T-cell (primary cell): Measurements from ENCODE around the gene CNP. TPM values are rescaled to one million over a fixed set of nuclear protein-coding genes. Genes with fewer than 3 reads are reported as not detected.
"Not testable (repeated sequence)": the region's sequence is repeated elsewhere in the genome, so short reads cannot be mapped to it uniquely, and the experiment has no call there.

ENCODE experiments used
- ATAC-seq, 4 experiments: fragments of 200-7000 bp in 3 of 4; fragments of 150-1000 bp in 1 of 4; cut with Tn5 transposase; replicated peaks in 1 of 4; 1 replicate in 3 of 4; 2 replicates in 1 of 4; pipeline ENCODE4 v1.10.0; 2021; ENCODE audit warnings: moderate library complexity in 3 of 4, mild to moderate bottlenecking in 2 of 4, moderate number of reproducible peaks in 1 of 4
- CTCF ChIA-PET, 2 donors: fragments of 300-600 bp; sonication (Branson Sonifier 250); formaldehyde crosslinking; loops; one replicate each; lab custom pipeline; 2022; ENCODE audit warnings: antibody characterized with exemption in 2 of 2; lab: Charles Lee
- POLR2A ChIA-PET, 2 donors: fragments of 300-600 bp; sonication (Branson Sonifier 250); formaldehyde crosslinking; loops; one replicate each; lab custom pipeline; 2022; ENCODE audit warnings: antibody characterized with exemption in 2 of 2; lab: Charles Lee
- DNase-seq, 35 experiments: peaks; one replicate each; pipeline versions ENCODE4 v3.0.0 to v3.0.0-alpha.2; 2013 to 2023
- H3K27ac ChIP-seq: one replicate; pipeline ENCODE4 v1.5.1; 2013; ENCODE audit warnings: low read length
- H3K27me3 ChIP-seq, 2 experiments: replicated peaks in 1 of 2; 1 replicate in 1 of 2; 2 replicates in 1 of 2; pipeline versions ENCODE4 v1.6.1 to v1.7.0; 2013; ENCODE audit warnings: low read length in 1 of 2, mixed read lengths in 1 of 2; ENCODE audit not compliant: control insufficient read depth in 2 of 2, insufficient read depth in 2 of 2; ENCODE audit errors: extremely low read depth in 1 of 2
- H3K36me3 ChIP-seq, 2 donors: 1 replicate in 1 of 2; 2 replicates in 1 of 2; pipeline versions ENCODE4 v1.6.1 to v1.7.0; 2013; ENCODE audit warnings: low read length in 1 of 2; ENCODE audit not compliant: control insufficient read depth in 2 of 2, insufficient read depth in 1 of 2; ENCODE audit errors: extremely low read depth in 1 of 2
- H3K4me1 ChIP-seq, 2 experiments: 1 replicate in 1 of 2; 2 replicates in 1 of 2; pipeline versions ENCODE4 v1.6.1 to v1.7.0; 2013; ENCODE audit warnings: low read length in 2 of 2, mixed read lengths in 1 of 2; ENCODE audit not compliant: insufficient read depth in 2 of 2, control insufficient read depth in 1 of 2; ENCODE audit errors: extremely low read depth in 1 of 2
- H3K4me3 ChIP-seq, 2 donors: 1 replicate in 1 of 2; 2 replicates in 1 of 2; pipeline versions ENCODE4 v1.5.1 to v1.7.0; 2013; ENCODE audit warnings: mild to moderate bottlenecking in 2 of 2, low read length in 1 of 2, moderate library complexity in 1 of 2; ENCODE audit not compliant: control insufficient read depth in 1 of 2; ENCODE audit errors: extremely low read depth in 1 of 2
- H3K9me3 ChIP-seq: 2 replicates; pipeline ENCODE4 v1.7.0; 2013
- H3K27ac Mint-ChIP-seq, 2 donors: one replicate each; pipeline ENCODE4 v1.8.0; 2020 to 2021; ENCODE audit warnings: mild to moderate bottlenecking in 2 of 2, mixed read lengths in 2 of 2
- H3K27me3 Mint-ChIP-seq, 2 donors: one replicate each; pipeline ENCODE4 v1.8.0; 2021 to 2022; ENCODE audit warnings: mixed read lengths in 2 of 2
- H3K36me3 Mint-ChIP-seq: one replicate; pipeline ENCODE4 v1.8.0; 2021; ENCODE audit warnings: mixed read lengths
- H3K4me1 Mint-ChIP-seq, 3 donors: one replicate each; pipeline ENCODE4 v1.8.0; 2020 to 2022; ENCODE audit warnings: mixed read lengths in 3 of 3, mild to moderate bottlenecking in 1 of 3
- H3K4me3 Mint-ChIP-seq, 3 donors: one replicate each; pipeline ENCODE4 v1.8.0; 2020 to 2022; ENCODE audit warnings: mild to moderate bottlenecking in 3 of 3, mixed read lengths in 3 of 3, moderate library complexity in 3 of 3
- H3K9me3 Mint-ChIP-seq, 3 donors: one replicate each; pipeline ENCODE4 v1.8.0; 2020 to 2022; ENCODE audit warnings: mixed read lengths in 3 of 3
- WGBS: methylation state at CpG from one replicate; pipeline ENCODE4 v1.1.5; 2013; ENCODE audit warnings: missing lambda C conversion rate; ENCODE audit not compliant: insufficient coverage; 5-methylcytosine and 5-hydroxymethylcytosine counted together
- total RNA-seq, 35 experiments: library from RNA in 6 of 35; stranded (reverse) in 6 of 35; fragments of 120-200 nt in 1 of 35; gene quantifications; one replicate each; pipeline versions ENCODE4 v1.2.1 to v1.2.4 and lab custom pipeline; 2013 to 2026

Gene CNP
- total RNA-seq, 5 donors from 2014 or later (not counting 1 experiment from before 2014, with no cell fraction given): 24.4 to 36.2 (median 34.3) TPM

- H3K4me1 Mint-ChIP-seq: peaks cover 62 to 68% (median 67%) of the 10 kb centered on the region in 3 donors
- no peak overlapping the region for H3K27ac ChIP-seq
- ChIA-PET POLR2A (interaction anchor here in 1 of 2 donors (0.6 kb wide), 1 partner anchor 97 kb away, joined by 3 read pairs; no protein-coding TSS in a partner anchor), CTCF (no interaction called here)
- peaks cover 10% of the 10 kb centered on the region for H3K36me3 Mint-ChIP-seq
- H3K4me3 ChIP-seq: no peak overlapping the region
- peaks cover 4 to 7% of the 10 kb centered on the region in 2 donors for H3K36me3 ChIP-seq
- no peaks in the 10 kb centered on the region for H3K27me3 ChIP-seq
- ATAC-seq (no peak), DNase-seq (no peak)
- H3K9me3 ChIP-seq: no peaks in the 10 kb centered on the region
- WGBS: no CpG with 5 or more reads among the region's 3 CpGs
- H3K27ac Mint-ChIP-seq: no peak overlapping the region
- H3K4me3 Mint-ChIP-seq: no peak overlapping the region
- peaks cover 11 to 43% of the 10 kb centered on the region in 2 experiments for H3K4me1 ChIP-seq
- H3K27me3 Mint-ChIP-seq: no peaks in the 10 kb centered on the region
- H3K9me3 Mint-ChIP-seq: no peaks in the 10 kb centered on the region
These were observed 44.4 kb downstream of the CNP start for GRCh38 chr17:42010898-42011516.

GRCh38 chr17:42012363-42012762 lies 45.8 kb downstream of the CNP start:
- WGBS: no CpG with 5 or more reads among the region's 4 CpGs
- H3K4me1 Mint-ChIP-seq: peaks cover 68 to 76% (median 71%) of the 10 kb centered on the region in 3 donors
- H3K27ac ChIP-seq, H3K27ac Mint-ChIP-seq, H3K27me3 Mint-ChIP-seq, DNase-seq, H3K9me3 ChIP-seq, H3K27me3 ChIP-seq, H3K4me3 ChIP-seq, H3K36me3 Mint-ChIP-seq, H3K36me3 ChIP-seq, CTCF ChIA-PET, H3K4me3 Mint-ChIP-seq, H3K9me3 Mint-ChIP-seq, POLR2A ChIA-PET, ATAC-seq: not testable (repeated sequence)
- peaks cover 20 to 50% of the 10 kb centered on the region in 2 experiments for H3K4me1 ChIP-seq

GRCh38 chr17:42013740-42014139 lies 47.1 kb downstream of the CNP start:
- ATAC-seq, H3K9me3 ChIP-seq, H3K27ac Mint-ChIP-seq, H3K9me3 Mint-ChIP-seq, H3K4me3 Mint-ChIP-seq, H3K36me3 ChIP-seq, H3K4me3 ChIP-seq, H3K27me3 Mint-ChIP-seq, DNase-seq, H3K27ac ChIP-seq, CTCF ChIA-PET, H3K27me3 ChIP-seq, H3K36me3 Mint-ChIP-seq, POLR2A ChIA-PET: not testable (repeated sequence)
- H3K4me1 ChIP-seq: peaks cover 24 to 60% of the 10 kb centered on the region in 2 experiments
- H3K4me1 Mint-ChIP-seq: peaks cover 79 to 87% (median 80%) of the 10 kb centered on the region in 3 donors
- 99% methylated on average over 8 of the region's 12 CpGs for WGBS

- Histone ChIP-seq H3K4me1 (peaks cover 34 to 66% of the 10 kb centered on the region in 2 experiments), H3K4me3 (peak overlapping the region; percentile 66 to 81), H3K9me3 (no peaks in the 10 kb centered on the region), H3K36me3 (peaks cover 4 to 6% of the 10 kb centered on the region in 2 donors), H3K27me3 (no peaks in the 10 kb centered on the region), H3K27ac (peak overlapping the region; percentile 93)
- Mint-ChIP-seq H3K9me3 (no peaks in the 10 kb centered on the region), H3K36me3 (no peaks in the 10 kb centered on the region), H3K27me3 (no peaks in the 10 kb centered on the region), H3K27ac (peak overlapping the region; percentile 93 to 99), H3K4me3 (peak overlapping the region; percentile 93 to 100 (median 99)), H3K4me1 (peaks cover 75 to 85% (median 79%) of the 10 kb centered on the region in 3 donors)
- ATAC-seq: no peak
- 0% methylated on average over 8 of the region's 12 CpGs for WGBS
- peak in 4 of 35 experiments; percentile 9 to 35 (median 16) for DNase-seq
- POLR2A ChIA-PET: interaction anchor here (0.6 to 0.9 kb wide), 4 partner anchors 9 to 99 kb away, joined by 3 read pairs; no protein-coding TSS in a partner anchor
- CTCF ChIA-PET: interaction anchor here in 1 of 2 donors (1.0 to 1.7 kb wide), 2 partner anchors 12 to 90 kb away, joined by 3 to 4 read pairs; no protein-coding TSS in a partner anchor
These were observed 49.8 kb downstream of the CNP start for GRCh38 chr17:42016411-42016831.

- peak; percentile 87 to 90 (median 90) for ATAC-seq
- peak within 1 kb of the TSS; percentile 66 to 81 for H3K4me3 ChIP-seq
- 1% methylated on average over 55 of the region's 70 CpGs for WGBS
- H3K9me3 ChIP-seq: no peaks in the 10 kb centered on the region
- peaks cover 35 to 66% of the 10 kb centered on the region in 2 experiments for H3K4me1 ChIP-seq
- ChIA-PET CTCF (interaction anchor here in 1 of 2 donors (0.7 to 1.9 kb wide), 10 partner anchors 10 to 1466 kb away, joined by 3 to 11 read pairs (median 4); partner anchors contain the start of genes DHX58 and DHX8), POLR2A (interaction anchor here (0.6 to 1.2 kb wide), 5 partner anchors 26 to 97 kb away, joined by 3 to 15 read pairs (median 4); partner anchors contain the start of genes CNP (in 1 of the 2) and ODAD4 (in 1 of the 2))
- Mint-ChIP-seq H3K27me3 (no peaks in the 10 kb centered on the region), H3K36me3 (peaks cover 2% of the 10 kb centered on the region), H3K27ac (peak within 1 kb of the TSS; percentile 93 to 99), H3K9me3 (no peaks in the 10 kb centered on the region), H3K4me3 (peak within 1 kb of the TSS; percentile 93 to 100 (median 99)), H3K4me1 (peaks cover 71 to 84% (median 77%) of the 10 kb centered on the region in 3 donors)
- H3K36me3 ChIP-seq: peaks cover 6 to 7% of the 10 kb centered on the region in 2 donors
- no peaks in the 10 kb centered on the region for H3K27me3 ChIP-seq
- H3K27ac ChIP-seq: peak within 1 kb of the TSS; percentile 93
- peak; percentile 74 to 93 (median 86) for DNase-seq
These were observed 50.6 kb downstream of the CNP start, which contains the start of gene DNAJC7 for GRCh38 chr17:42016941-42017865. Gene DNAJC7 (minus strand): TSS chr17:42017439. CDS start chr17:42017416, 23 bp downstream.
